Eye (tissue), 1 donor: ENCODE data around the gene AJM1.
"Not testable (repeated sequence)": the region's sequence is repeated elsewhere in the genome, so short reads cannot be mapped to it uniquely, and the experiment has no call there.

Experiments used
- DNase-seq: peaks from one replicate; pipeline ENCODE4 v3.0.0-alpha.2; 2015

Gene AJM1

GRCh38 chr9:136831720-136832104 is 10.6 kb upstream of the AJM1 start:
- DNase-seq: no peak

DNA sequence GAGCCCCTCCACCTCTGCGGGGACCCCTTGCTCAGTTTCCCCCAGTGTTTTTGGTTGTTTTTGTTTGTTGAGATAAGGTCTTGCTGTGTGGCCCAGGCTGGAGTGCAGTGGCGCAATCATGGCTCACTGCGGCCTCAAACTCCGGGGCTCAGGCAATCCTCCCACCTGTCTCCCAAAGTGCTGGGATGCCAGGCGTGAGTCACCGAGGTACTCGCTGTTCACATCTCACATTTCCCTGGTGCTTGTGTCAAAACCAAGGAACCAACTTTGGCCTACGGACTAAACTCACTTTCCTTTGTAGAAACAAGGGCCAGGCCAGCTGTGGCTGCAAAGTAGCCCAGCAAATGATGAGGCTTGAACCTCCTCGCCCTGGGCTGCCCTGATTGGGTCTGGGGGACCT is 9.7 kb upstream of the AJM1 start:
- DNase-seq: no peak

- DNase-seq: not testable (repeated sequence)
Observed at GRCh38 chr9:136833381-136834048, 8.8 kb upstream of the AJM1 start.

DNA sequence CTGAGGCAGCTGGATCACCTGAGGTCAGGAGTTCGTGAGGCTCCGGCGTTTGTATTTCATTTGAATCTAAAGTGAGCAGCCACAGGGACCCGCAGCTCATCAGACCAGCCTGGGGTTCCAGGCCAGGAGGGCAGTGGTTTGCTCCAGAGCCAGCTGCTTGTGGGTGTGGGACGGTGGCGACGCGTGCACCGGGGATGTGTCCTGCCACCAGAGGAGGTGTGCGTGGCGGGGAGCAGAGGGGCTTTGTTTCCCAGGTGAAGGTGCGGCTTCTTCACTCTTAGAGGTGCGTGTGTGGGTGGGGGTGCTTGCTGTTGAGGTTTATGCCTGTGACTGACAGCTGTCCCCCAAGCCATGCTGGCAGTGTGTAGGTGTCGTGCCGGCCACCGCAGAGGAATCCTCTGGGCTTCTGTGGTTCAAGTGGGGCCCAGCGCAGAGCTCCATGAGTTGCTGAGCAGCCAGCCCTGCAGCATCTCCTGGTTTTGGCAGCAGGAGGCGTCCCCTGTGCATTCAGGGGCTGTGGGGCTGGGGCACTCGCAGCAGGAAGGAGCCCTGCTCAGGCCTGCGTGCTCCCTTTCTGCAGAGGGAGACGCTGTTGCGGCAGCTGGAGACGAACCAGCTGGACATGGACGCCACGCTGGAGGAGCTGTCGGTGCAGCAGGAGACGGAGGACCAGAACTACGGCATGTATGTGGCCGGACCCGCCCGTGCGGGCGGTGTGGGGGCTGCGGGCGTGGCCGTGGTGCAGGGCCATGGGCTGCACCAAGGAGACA is 6.9 kb upstream of the AJM1 start:
- DNase-seq: no peak

GRCh38 chr9:136835932-136836904 is 6.1 kb upstream of the AJM1 start:
- DNase-seq: no peak

DNA sequence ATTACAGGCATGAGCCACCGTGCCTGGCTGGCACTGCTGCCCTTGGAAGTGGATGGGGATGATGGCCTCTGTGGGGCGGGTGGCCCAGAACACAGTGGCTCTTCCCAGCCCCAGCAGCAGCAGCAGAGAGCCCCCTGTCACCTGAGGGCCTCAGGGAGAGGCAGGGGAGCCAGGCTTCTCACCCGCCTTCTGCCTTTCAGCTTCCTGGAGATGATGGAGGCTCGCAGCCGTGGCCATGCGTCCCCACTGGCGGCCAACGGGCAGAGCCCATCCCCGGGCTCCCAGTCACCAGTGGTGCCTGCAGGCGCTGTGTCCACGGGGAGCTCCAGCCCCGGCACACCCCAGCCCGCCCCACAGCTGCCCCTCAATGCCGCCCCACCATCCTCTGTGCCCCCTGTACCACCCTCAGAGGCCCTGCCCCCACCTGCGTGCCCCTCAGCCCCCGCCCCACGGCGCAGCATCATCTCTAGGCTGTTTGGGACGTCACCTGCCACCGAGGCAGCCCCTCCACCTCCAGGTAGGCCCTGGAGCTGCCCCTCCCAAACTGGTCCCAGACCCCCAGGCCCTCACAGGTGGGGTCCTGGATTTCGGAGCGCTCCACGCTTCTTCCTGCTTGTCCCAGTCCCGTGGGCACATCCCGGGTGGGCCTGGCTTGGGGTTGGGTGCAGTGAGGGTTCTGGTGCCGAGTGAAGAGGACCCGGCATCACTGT is 5.0 kb upstream of the AJM1 start:
- DNase-seq: no peak

- DNase-seq: not testable (repeated sequence)
Observed at GRCh38 chr9:136837856-136838277, 4.4 kb upstream of the AJM1 start.

- no peak for DNase-seq
Observed at GRCh38 chr9:136838314-136839228, 3.7 kb upstream of the AJM1 start.

GRCh38 chr9:136839229-136840139 is 2.8 kb upstream of the AJM1 start:
- no peak for DNase-seq

GRCh38 chr9:136840140-136840876 is 2.0 kb upstream of the AJM1 start:
- no peak for DNase-seq

DNA sequence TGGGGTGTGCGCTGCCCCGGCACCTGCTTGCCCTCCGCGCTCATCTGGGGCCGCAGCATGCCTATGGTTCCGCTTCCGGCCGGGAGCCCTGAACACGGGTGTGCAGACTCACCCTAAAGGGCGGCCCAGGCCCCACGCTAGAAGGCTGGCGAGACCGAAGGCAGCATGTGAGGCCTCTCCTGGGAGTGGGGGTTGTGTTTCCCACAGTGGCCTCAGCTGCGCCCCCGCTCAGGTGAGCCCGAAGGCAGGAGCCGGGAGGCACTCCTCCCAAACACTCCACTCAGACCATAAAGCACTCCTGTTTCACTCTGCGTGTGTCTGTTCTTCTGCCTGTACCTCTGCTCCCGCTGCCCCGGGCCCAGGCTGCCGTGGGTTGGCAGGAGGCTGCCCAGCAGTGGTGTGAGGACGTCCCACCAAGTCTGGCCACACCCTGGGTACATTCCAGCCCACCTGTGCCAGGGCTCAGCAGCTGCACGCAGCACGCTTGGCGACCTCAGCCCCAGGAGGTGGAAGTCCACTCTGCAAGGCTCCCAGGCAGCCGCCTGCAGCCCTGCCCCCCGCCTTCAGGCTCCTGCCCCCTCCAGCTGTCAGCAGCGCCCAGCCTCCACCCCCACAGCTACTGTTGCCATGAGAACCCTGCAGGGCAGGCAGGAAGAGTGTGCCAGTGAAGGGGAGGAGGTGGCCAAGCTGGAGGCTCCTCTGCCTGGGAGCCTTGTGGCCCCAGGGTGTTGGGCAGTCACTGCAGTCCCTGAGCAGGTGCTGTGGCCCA is 1.2 kb upstream of the AJM1 start:
- peak; percentile 77 for DNase-seq

- DNase-seq: not testable (repeated sequence)
Observed at GRCh38 chr9:136841646-136842379, 465 bp upstream of the AJM1 start.

DNA sequence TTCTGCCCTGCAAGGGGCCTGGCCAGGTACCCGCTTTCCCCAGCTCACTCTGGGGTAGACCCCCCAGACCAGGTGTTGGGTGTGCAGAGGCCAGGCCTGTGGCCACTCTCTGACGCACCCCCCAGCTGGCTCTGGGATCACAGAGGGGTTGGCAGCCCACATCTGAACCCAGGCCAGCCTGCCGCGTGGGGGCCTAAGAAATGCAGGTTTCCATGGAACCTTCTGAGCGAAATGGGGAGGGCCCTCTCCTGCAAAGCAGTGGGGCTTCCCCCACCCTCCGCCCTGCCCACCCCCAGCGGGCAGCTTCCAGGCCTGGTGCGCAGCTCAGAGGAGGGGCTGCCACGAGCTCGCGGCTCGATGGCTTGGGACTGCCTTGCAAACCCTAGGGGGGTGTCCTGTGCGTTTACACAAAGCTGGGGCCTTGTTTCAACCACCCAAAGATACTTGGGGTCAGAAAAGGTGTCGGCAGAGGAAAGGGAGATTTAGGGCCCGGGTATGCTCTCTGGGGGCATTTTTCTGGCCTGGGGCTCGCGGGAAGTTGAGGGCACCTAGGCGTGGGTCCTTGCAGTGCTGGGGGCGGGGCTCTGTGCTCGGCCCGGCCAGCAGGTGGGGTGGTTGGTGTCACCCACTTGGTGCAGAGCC is 1.0 kb downstream of the AJM1 start:
- DNase-seq: not testable (repeated sequence)

DNA sequence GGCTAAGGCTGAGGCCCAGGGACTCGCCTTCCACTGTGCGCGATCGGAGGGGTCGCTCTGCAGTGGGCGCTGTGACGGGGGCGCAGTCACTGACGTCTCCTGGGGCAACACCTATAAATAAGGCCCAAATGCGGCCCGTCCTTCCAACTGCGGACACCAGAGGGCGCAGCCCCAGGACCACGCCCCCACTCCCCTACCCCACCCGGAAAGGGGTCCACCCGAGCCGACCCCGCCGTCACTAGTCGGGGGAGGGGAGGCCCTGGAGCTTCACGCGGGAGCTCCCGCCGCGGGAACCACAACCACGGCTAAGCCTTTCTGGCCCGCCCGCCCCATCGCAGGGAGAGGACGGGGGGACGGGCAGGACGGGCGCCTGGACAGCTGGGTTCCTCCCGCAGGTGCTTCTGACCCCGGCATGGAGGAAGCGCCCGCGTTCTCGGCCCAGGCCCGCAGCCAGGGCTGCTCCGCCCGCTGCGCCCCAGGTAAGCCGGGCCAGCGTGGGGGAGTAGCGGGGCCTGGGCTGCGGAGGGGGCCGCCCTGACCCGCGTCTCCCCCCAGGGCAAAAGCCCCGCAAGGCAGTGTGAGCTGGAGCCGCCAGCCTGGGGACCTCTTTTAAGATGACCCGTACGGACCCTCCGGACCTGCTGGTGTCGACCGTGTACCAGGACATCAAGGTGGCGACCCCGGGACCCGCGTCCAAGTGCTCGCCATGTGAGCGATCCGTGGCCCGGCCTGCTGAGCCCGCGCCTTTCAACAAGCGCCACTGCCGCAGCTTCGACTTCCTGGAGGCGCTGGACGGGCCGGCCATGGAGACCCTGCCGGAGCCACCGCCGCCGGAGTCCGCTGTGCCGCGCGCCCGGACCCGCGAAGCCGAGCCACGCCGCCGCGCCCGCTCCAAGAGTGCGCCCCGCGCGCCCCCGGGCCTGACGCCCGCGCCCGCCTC is 1.8 kb downstream of the AJM1 start:
- DNase-seq: peak; percentile 79

DNA sequence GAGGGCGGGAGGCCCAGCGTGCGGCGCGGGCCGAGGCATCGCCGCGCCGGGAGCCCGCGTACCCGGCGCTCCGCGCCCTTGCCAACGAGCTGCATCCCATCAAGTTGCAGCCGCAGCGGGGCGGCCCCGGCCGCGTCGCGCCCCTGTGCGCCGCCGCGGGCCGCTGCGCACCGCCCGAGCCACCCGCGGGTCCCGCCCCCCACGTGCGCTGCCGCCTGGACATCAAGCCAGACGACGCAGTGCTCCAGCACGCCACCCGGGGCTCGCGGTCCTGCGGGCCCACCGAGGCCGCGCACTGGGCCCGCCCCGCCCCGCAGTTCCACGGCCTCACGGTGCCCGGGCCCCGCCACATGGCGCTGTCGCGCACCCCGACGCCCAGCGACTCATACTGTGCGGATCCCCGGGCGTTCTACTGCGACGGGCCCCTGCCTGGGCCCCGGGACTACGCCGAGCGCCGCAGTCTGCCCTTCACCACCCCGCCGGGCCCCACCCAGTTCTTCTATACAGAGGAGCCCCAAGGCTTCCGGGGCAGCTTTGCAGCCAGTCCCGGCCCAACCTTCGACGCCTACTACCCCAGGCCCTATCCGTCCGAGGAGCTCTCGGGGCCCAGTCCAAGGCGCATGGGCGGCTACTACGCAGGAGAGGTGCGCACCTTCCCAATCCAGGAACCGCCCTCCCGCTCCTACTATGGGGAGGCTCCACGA is 2.6 kb downstream of the AJM1 start:
- DNase-seq: no peak
